ENCODE measurements around the gene ASPHD1. TPM values are rescaled to one million over a fixed set of nuclear protein-coding genes. Genes with fewer than 3 reads are reported as not detected.

ASPHD1 gene
- total RNA-seq, result 2.9 and 4.8 TPM in 2 replicates

GRCh38 chr16:29900102-29900887 lies at the start of gene ASPHD1:
TSS of gene ASPHD1 (plus strand) at chr16:29900488. CDS start at chr16:29900972, 484 bp downstream.

GRCh38 chr16:29862884-29863668 lies 37.2 kb upstream of the ASPHD1 start, which contains the start of gene CDIPT:
TSS of gene CDIPT (minus strand) at chr16:29863226. CDS start at chr16:29862857, 369 bp downstream.

GRCh38 chr16:29899516-29900101 lies 679 bp upstream of the ASPHD1 start, which contains the start of gene SEZ6L2:
TSS of gene SEZ6L2 (minus strand) at chr16:29899550. CDS start at chr16:29899019, 531 bp downstream.

GRCh38 chr16:29925781-29926710 lies 25.8 kb downstream of the ASPHD1 start, which contains the start of gene KCTD13:
TSS of gene KCTD13 (minus strand) at chr16:29926226. CDS start at chr16:29926033, 193 bp downstream.

Other genes with a start within 250 kb of the ASPHD1 start
- gene SPN, start 237.2 kb upstream of the ASPHD1 start, total RNA-seq, result not detected in 2 replicates
- gene QPRT, start 221.3 kb upstream of the ASPHD1 start, total RNA-seq, result 49.1 and 53.6 TPM in 2 replicates
- not detected in 2 replicates for gene C16orf54, start 154.5 kb upstream of the ASPHD1 start, total RNA-seq
- not detected in 2 replicates for gene ZG16, start 122.2 kb upstream of the ASPHD1 start, total RNA-seq
- gene KIF22, start 109.7 kb upstream of the ASPHD1 start, total RNA-seq, result 110 and 114 TPM in 2 replicates
- gene MAZ, start 94.0 kb upstream of the ASPHD1 start, total RNA-seq, result 262 and 274 TPM in 2 replicates
- 0.67 and 0.89 TPM in 2 replicates for gene PRRT2, start 88.3 kb upstream of the ASPHD1 start, total RNA-seq
- gene PAGR1, start 84.3 kb upstream of the ASPHD1 start, total RNA-seq, result 40.0 and 42.4 TPM in 2 replicates
- 311 and 319 TPM in 2 replicates for gene MVP, start 80.0 kb upstream of the ASPHD1 start, total RNA-seq
- 80.6 and 87.8 TPM in 2 replicates for gene CDIPT, start 37.3 kb upstream of the ASPHD1 start, total RNA-seq
- 1.7 and 3.4 TPM in 2 replicates for gene SEZ6L2, start 938 bp upstream of the ASPHD1 start, total RNA-seq
- 7.2 and 8.6 TPM in 2 replicates for gene KCTD13, start 25.7 kb downstream of the ASPHD1 start, total RNA-seq
- gene TMEM219, start 61.6 kb downstream of the ASPHD1 start, total RNA-seq, result 99.9 and 105 TPM in 2 replicates
- gene TAOK2, start 73.4 kb downstream of the ASPHD1 start, total RNA-seq, result 27.4 and 30.8 TPM in 2 replicates
- gene HIRIP3, start 95.1 kb downstream of the ASPHD1 start, total RNA-seq, result 17.3 and 18.7 TPM in 2 replicates
- 101 and 119 TPM in 2 replicates for gene INO80E, start 95.8 kb downstream of the ASPHD1 start, total RNA-seq
- 0.30 and 0.34 TPM in 2 replicates for gene DOC2A, start 110.5 kb downstream of the ASPHD1 start, total RNA-seq
- gene C16orf92, start 122.7 kb downstream of the ASPHD1 start, total RNA-seq, result not detected in 2 replicates
- gene TLCD3B, start 130.8 kb downstream of the ASPHD1 start, total RNA-seq, result 0.15 and 0.34 TPM in 2 replicates
- 1,260 and 1,271 TPM in 2 replicates for gene ALDOA, start 165.3 kb downstream of the ASPHD1 start, total RNA-seq
- gene PPP4C, start 175.5 kb downstream of the ASPHD1 start, total RNA-seq, result 123 and 132 TPM in 2 replicates
- under 0.01 and 0.15 TPM in 2 replicates for gene TBX6, start 191.4 kb downstream of the ASPHD1 start, total RNA-seq
- gene YPEL3, start 195.7 kb downstream of the ASPHD1 start, total RNA-seq, result 25.9 and 28.7 TPM in 2 replicates
- gene GDPD3, start 213.0 kb downstream of the ASPHD1 start, total RNA-seq, result 0.17 and 0.74 TPM in 2 replicates
- gene MAPK3, start 222.7 kb downstream of the ASPHD1 start, total RNA-seq, result 67.2 and 82.8 TPM in 2 replicates